Fibroblast of gingiva (primary cell): ENCODE measurements around the gene ANKRD17.

Source experiments
- DNase-seq: peaks from one replicate; pipeline ENCODE4 v3.0.0-alpha.2; 2011; ENCODE audit warnings: low read depth

The ANKRD17 gene

GRCh38 chr4:73055241-73055897, 203.2 kb downstream of the ANKRD17 start:
- DNase-seq: no peak

GRCh38 chr4:73053974-73054480, 204.6 kb downstream of the ANKRD17 start:
- no peak for DNase-seq

GRCh38 chr4:73053076-73053475, 205.5 kb downstream of the ANKRD17 start:
- DNase-seq: no peak

- DNase-seq: no peak
Observed at GRCh38 chr4:73051625-73052024, 207.0 kb downstream of the ANKRD17 start.

GRCh38 chr4:73045879-73046278, 212.7 kb downstream of the ANKRD17 start:
- DNase-seq: no peak

GRCh38 chr4:73037057-73037456, 221.5 kb downstream of the ANKRD17 start:
- DNase-seq: no peak

GRCh38 chr4:73036123-73036522, 222.5 kb downstream of the ANKRD17 start:
- DNase-seq: no peak

GRCh38 chr4:73034896-73035295, 223.7 kb downstream of the ANKRD17 start:
- DNase-seq: no peak

- no peak for DNase-seq
Observed at GRCh38 chr4:73028621-73029020, 230.0 kb downstream of the ANKRD17 start.
